Esophagus squamous epithelium (tissue), 5 donors: ENCODE measurements around the gene FIGNL2. TPM values are rescaled to one million over a fixed set of nuclear protein-coding genes. Genes with fewer than 3 reads are reported as not detected.

ENCODE experiments used
- DNase-seq: peaks from one replicate; lab custom pipeline; 2025; lab: John Stamatoyannopoulos, UW
- H3K27ac ChIP-seq, 4 donors: fragments of 200-600 bp; sonication (generic); one replicate each; pipeline ENCODE4 v1.5.1; 2016 to 2019; ENCODE audit warnings: mild to moderate bottlenecking in 1 of 4
- H3K27me3 ChIP-seq, 4 donors: fragments of 200-600 bp; sonication (generic); 1 replicate in 3 of 4; 2 replicates in 1 of 4; pipeline versions ENCODE4 v1.5.1 to v1.6.0; 2017 to 2021; ENCODE audit warnings: antibody characterized with exemption in 1 of 4
- H3K36me3 ChIP-seq, 3 donors: fragments of 200-600 bp; sonication (generic); one replicate each; pipeline ENCODE4 v1.5.1; 2016 to 2019
- H3K4me1 ChIP-seq, 3 donors: fragments of 200-600 bp; sonication (generic); one replicate each; pipeline ENCODE4 v1.5.1; 2017 to 2019
- H3K4me3 ChIP-seq, 4 donors: fragments of 200-600 bp; sonication (generic); 1 replicate in 3 of 4; 2 replicates in 1 of 4; pipeline ENCODE4 v1.5.1; 2016 to 2019; ENCODE audit warnings: mild to moderate bottlenecking in 2 of 4, moderate library complexity in 1 of 4
- H3K9me3 ChIP-seq, 3 donors: fragments of 200-600 bp; sonication (generic); one replicate each; pipeline ENCODE4 v1.5.1; 2016 to 2019
- CTCF ChIP-seq, 6 experiments: fragments of 450-650 bp in 4 of 6; fragments of 200-600 bp in 2 of 6; sonication (generic) in 2 of 6; IDR thresholded peaks; one replicate each; pipeline ENCODE4 v1.5.1; 2016 to 2019; ENCODE audit warnings: antibody characterized with exemption in 6 of 6, mild to moderate bottlenecking in 4 of 6, moderate library complexity in 4 of 6
- POLR2A ChIP-seq, 4 donors: fragments of 450-650 bp; IDR thresholded peaks; one replicate each; pipeline ENCODE4 v1.6.1; 2017; ENCODE audit warnings: antibody characterized with exemption in 4 of 4, mild to moderate bottlenecking in 4 of 4, moderate library complexity in 3 of 4
- WGBS, 2 donors: methylation state at CpG; one replicate each; pipeline ENCODE4 v1.1.5; 2018; 5-methylcytosine and 5-hydroxymethylcytosine counted together
- intact Hi-C: fragments of 100-400 bp; cut with DNase I; formaldehyde crosslinking; loops from one replicate; pipeline ENCODE4 v1.15.0; 2022
- total RNA-seq, 4 donors: library from RNA; depleted of rRNA; stranded (reverse); fragments of >200 nt; gene quantifications; one replicate each; pipeline ENCODE4 v1.1.0, GENCODE V29; 2016
- donor health status: DM: yes; HTN: yes; CAD: no.

The FIGNL2 gene
- total RNA-seq, 4 donors from 2014 or later, result 0.18 to 0.38 (median 0.19) TPM; not detected in 1

- no peak overlapping the region for H3K27ac ChIP-seq
- no peak for DNase-seq
- WGBS, 2 donors, result 74 to 84% methylated on average over 3 to 6 of the region's 12 CpGs
- H3K36me3 ChIP-seq, result no peaks in the 10 kb centered on the region
- intact Hi-C loops, result no loop called here
- no peak for TF ChIP-seq CTCF (IDR thresholded peaks at IDR 0.05)
- no peak for TF ChIP-seq POLR2A (IDR thresholded peaks at IDR 0.05)
- H3K4me3 ChIP-seq, result no peak overlapping the region
- H3K9me3 ChIP-seq, result no peaks in the 10 kb centered on the region
- peaks cover 18 to 34% (median 23%) of the 10 kb centered on the region in 3 donors for H3K4me1 ChIP-seq
- peaks cover 0 to 92% (median 17%) of the 10 kb centered on the region in 4 donors for H3K27me3 ChIP-seq
Measured at GRCh38 chr12:51867796-51868428, 19.4 kb upstream of the FIGNL2 start.

GRCh38 chr12:51867371-51867770 lies 18.9 kb upstream of the FIGNL2 start:
- Histone ChIP-seq H3K36me3 (no peaks in the 10 kb centered on the region), H3K27me3 (peaks cover 0 to 96% (median 17%) of the 10 kb centered on the region in 4 donors), H3K27ac (no peak overlapping the region), H3K9me3 (no peaks in the 10 kb centered on the region), H3K4me3 (no peak overlapping the region), H3K4me1 (peaks cover 18 to 34% (median 23%) of the 10 kb centered on the region in 3 donors)
- TF ChIP-seq CTCF (IDR thresholded peaks at IDR 0.05), result no peak
- TF ChIP-seq POLR2A (IDR thresholded peaks at IDR 0.05), result no peak
- intact Hi-C loops, result no loop called here
- no peak for DNase-seq

- Histone ChIP-seq H3K4me3 (no peak overlapping the region), H3K9me3 (no peaks in the 10 kb centered on the region), H3K4me1 (peaks cover 18 to 34% (median 23%) of the 10 kb centered on the region in 3 donors), H3K36me3 (no peaks in the 10 kb centered on the region), H3K27ac (no peak overlapping the region), H3K27me3 (peaks cover 0 to 96% (median 17%) of the 10 kb centered on the region in 4 donors)
- no peak for DNase-seq
- intact Hi-C loops, result no loop called here
- no peak for TF ChIP-seq CTCF (IDR thresholded peaks at IDR 0.05)
- TF ChIP-seq POLR2A (IDR thresholded peaks at IDR 0.05), result no peak
- 90 to 93% methylated on average over 8 of the region's 8 CpGs for WGBS, 2 donors
Measured at GRCh38 chr12:51866762-51867161, 18.2 kb upstream of the FIGNL2 start.

- H3K27me3 ChIP-seq, result peaks cover 0 to 96% (median 17%) of the 10 kb centered on the region in 4 donors
- no peaks in the 10 kb centered on the region for H3K36me3 ChIP-seq
- intact Hi-C loops, result no loop called here
- peaks cover 18 to 34% (median 23%) of the 10 kb centered on the region in 3 donors for H3K4me1 ChIP-seq
- H3K4me3 ChIP-seq, result no peak overlapping the region
- H3K27ac ChIP-seq, result no peak overlapping the region
- 84 to 85% methylated on average over 4 of the region's 4 CpGs for WGBS, 2 donors
- TF ChIP-seq POLR2A (IDR thresholded peaks at IDR 0.05), result no peak
- no peak for TF ChIP-seq CTCF (IDR thresholded peaks at IDR 0.05)
- DNase-seq, result no peak
- no peaks in the 10 kb centered on the region for H3K9me3 ChIP-seq
Measured at GRCh38 chr12:51866324-51866723, 17.8 kb upstream of the FIGNL2 start.

GRCh38 chr12:51865757-51866270 lies 17.3 kb upstream of the FIGNL2 start:
- Histone ChIP-seq H3K4me1 (peaks cover 18 to 34% (median 23%) of the 10 kb centered on the region in 3 donors), H3K36me3 (no peaks in the 10 kb centered on the region), H3K9me3 (no peaks in the 10 kb centered on the region), H3K27me3 (peaks cover 0 to 96% (median 17%) of the 10 kb centered on the region in 4 donors), H3K27ac (no peak overlapping the region), H3K4me3 (no peak overlapping the region)
- DNase-seq, result no peak
- 89% methylated on average over 3 of the region's 7 CpGs; no CpG with 5 or more reads in 1 of the 2 donors for WGBS, 2 donors
- no peak for TF ChIP-seq POLR2A (IDR thresholded peaks at IDR 0.05)
- TF ChIP-seq CTCF (IDR thresholded peaks at IDR 0.05), result no peak
- intact Hi-C loops, result no loop called here
